Parathyroid adenoma (tissue), 2 donors: ENCODE data around the gene COL20A1.

Experiments used
- H2AFZ ChIP-seq: fragments of 300-600 bp; sonication (generic); one replicate; pipeline ENCODE4 v1.7.0; 2017; ENCODE audit warnings: antibody characterized with exemption, mild to moderate bottlenecking
- H3K27ac ChIP-seq: fragments of 300-600 bp; sonication (generic); one replicate; pipeline ENCODE4 v1.7.0; 2017
- H3K27me3 ChIP-seq: fragments of 300-600 bp; sonication (generic); one replicate; pipeline ENCODE4 v1.7.0; 2017; ENCODE audit warnings: low read length; ENCODE audit not compliant: control insufficient read depth, insufficient read depth
- H3K36me3 ChIP-seq: fragments of 300-600 bp; sonication (generic); one replicate; pipeline ENCODE4 v1.7.0; 2017; ENCODE audit warnings: low read length; ENCODE audit not compliant: control insufficient read depth, insufficient read depth
- H3K4me1 ChIP-seq: fragments of 300-600 bp; sonication (generic); one replicate; pipeline ENCODE4 v1.7.0; 2017; ENCODE audit warnings: control low read depth
- H3K4me2 ChIP-seq: fragments of 300-600 bp; sonication (generic); one replicate; pipeline ENCODE4 v1.7.0; 2017; ENCODE audit warnings: low read length
- H3K4me3 ChIP-seq: fragments of 300-600 bp; sonication (generic); one replicate; pipeline ENCODE4 v1.7.0; 2017; ENCODE audit warnings: low read depth, low read length
- H3K79me2 ChIP-seq: fragments of 300-600 bp; sonication (generic); one replicate; pipeline ENCODE4 v1.7.0; 2017; ENCODE audit warnings: control low read depth
- H3K9ac ChIP-seq: fragments of 300-600 bp; sonication (generic); one replicate; pipeline ENCODE4 v1.7.0; 2017; ENCODE audit warnings: mild to moderate bottlenecking
- H3K9me3 ChIP-seq: fragments of 300-600 bp; sonication (generic); one replicate; pipeline ENCODE4 v1.7.0; 2017; ENCODE audit warnings: low read length; ENCODE audit not compliant: control insufficient read depth
- TF ChIP-seq, protein P1 (sequence below): fragments of 300-600 bp; sonication (generic); IDR thresholded peaks from one replicate; pipeline ENCODE4 v1.7.0; 2017; ENCODE audit warnings: antibody characterized with exemption, mild to moderate bottlenecking
- donor health status: primary hyperparathyroidism.

Gene COL20A1

GRCh38 chr20:63347081-63347741 lies 54.2 kb downstream of the COL20A1 start:
- TF ChIP-seq, protein P1, sequence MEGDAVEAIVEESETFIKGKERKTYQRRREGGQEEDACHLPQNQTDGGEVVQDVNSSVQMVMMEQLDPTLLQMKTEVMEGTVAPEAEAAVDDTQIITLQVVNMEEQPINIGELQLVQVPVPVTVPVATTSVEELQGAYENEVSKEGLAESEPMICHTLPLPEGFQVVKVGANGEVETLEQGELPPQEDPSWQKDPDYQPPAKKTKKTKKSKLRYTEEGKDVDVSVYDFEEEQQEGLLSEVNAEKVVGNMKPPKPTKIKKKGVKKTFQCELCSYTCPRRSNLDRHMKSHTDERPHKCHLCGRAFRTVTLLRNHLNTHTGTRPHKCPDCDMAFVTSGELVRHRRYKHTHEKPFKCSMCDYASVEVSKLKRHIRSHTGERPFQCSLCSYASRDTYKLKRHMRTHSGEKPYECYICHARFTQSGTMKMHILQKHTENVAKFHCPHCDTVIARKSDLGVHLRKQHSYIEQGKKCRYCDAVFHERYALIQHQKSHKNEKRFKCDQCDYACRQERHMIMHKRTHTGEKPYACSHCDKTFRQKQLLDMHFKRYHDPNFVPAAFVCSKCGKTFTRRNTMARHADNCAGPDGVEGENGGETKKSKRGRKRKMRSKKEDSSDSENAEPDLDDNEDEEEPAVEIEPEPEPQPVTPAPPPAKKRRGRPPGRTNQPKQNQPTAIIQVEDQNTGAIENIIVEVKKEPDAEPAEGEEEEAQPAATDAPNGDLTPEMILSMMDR, result no peak
- no peaks in the 10 kb centered on the region for H3K36me3 ChIP-seq

GRCh38 chr20:63347950-63348827 lies 55.2 kb downstream of the COL20A1 start:
- no peaks in the 10 kb centered on the region for H3K27me3 ChIP-seq
- H3K9ac ChIP-seq, result no peak overlapping the region
- H3K4me1 ChIP-seq, result peaks cover 13% of the 10 kb centered on the region
- no peaks in the 10 kb centered on the region for H3K36me3 ChIP-seq
- H3K27ac ChIP-seq, result no peak overlapping the region
- peaks cover 60% of the 10 kb centered on the region for H3K79me2 ChIP-seq
- TF ChIP-seq, protein P1, result no peak
- no peaks in the 10 kb centered on the region for H3K9me3 ChIP-seq
- no peak overlapping the region for H3K4me3 ChIP-seq
- no peak overlapping the region for H2AFZ ChIP-seq
- no peak overlapping the region for H3K4me2 ChIP-seq

More at GRCh38 chr20:63347081-63347741, 54.2 kb downstream of the COL20A1 start:
- H3K27me3 ChIP-seq, result no peaks in the 10 kb centered on the region
- H3K27ac ChIP-seq, result no peak overlapping the region
- H3K4me2 ChIP-seq, result no peak overlapping the region
- H3K4me1 ChIP-seq, result peaks cover 4% of the 10 kb centered on the region
- no peaks in the 10 kb centered on the region for H3K9me3 ChIP-seq
- no peak overlapping the region for H3K9ac ChIP-seq
- peaks cover 57% of the 10 kb centered on the region for H3K79me2 ChIP-seq
- no peak overlapping the region for H2AFZ ChIP-seq
- no peak overlapping the region for H3K4me3 ChIP-seq

DNA sequence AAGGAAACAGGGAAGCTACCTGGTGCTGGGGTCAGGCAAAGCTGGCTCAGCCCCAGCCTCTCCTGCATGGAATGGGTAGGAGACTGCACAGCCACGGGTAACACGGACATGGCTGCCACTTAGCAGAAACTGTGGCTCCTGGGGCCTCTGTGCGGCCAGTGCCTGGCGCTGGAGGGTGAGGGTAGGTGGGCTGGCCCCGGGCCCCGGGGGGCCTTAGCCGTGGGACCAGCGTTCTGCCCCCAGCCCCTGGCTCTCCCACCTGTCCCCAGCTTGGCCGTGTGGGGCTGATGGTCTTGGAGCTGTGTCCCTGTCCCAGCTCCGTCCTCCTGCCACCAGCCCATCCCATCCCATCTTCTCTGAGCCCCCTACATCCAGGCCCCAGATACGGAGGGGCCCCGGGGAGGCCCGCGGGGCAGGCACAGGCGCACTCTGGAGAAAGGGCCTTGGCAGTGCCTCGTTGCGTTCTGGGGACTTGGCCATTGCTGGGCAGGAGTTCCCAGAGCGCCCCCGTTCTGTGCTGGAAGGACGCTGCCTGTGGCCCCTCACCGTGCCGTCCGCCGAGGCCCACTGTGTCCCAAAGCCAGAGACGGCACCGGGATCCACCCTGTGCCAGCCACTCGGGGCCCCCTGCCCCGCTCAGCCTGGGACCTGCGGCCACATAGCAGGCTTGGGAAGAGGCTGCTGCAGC lies 56.0 kb downstream of the COL20A1 start:
- TF ChIP-seq, protein P1, result no peak
- Histone ChIP-seq H3K9ac (no peak overlapping the region), H3K27ac (no peak overlapping the region), H3K36me3 (no peaks in the 10 kb centered on the region), H3K4me3 (no peak overlapping the region), H2AFZ (no peak overlapping the region), H3K4me1 (peaks cover 14% of the 10 kb centered on the region), H3K9me3 (no peaks in the 10 kb centered on the region), H3K4me2 (no peak overlapping the region), H3K79me2 (peaks cover 59% of the 10 kb centered on the region), H3K27me3 (no peaks in the 10 kb centered on the region)

GRCh38 chr20:63349516-63349895 lies 56.5 kb downstream of the COL20A1 start:
- peaks cover 14% of the 10 kb centered on the region for H3K4me1 ChIP-seq
- no peaks in the 10 kb centered on the region for H3K36me3 ChIP-seq
- no peak overlapping the region for H3K9ac ChIP-seq
- TF ChIP-seq, protein P1, result no peak
- no peak overlapping the region for H3K4me3 ChIP-seq
- no peaks in the 10 kb centered on the region for H3K27me3 ChIP-seq
- H3K27ac ChIP-seq, result no peak overlapping the region
- no peak overlapping the region for H3K4me2 ChIP-seq
- H2AFZ ChIP-seq, result no peak overlapping the region
- H3K79me2 ChIP-seq, result peaks cover 58% of the 10 kb centered on the region
- H3K9me3 ChIP-seq, result no peaks in the 10 kb centered on the region
